Myocyte (in vitro differentiated cells): ENCODE data around the gene DSG3. TPM values are rescaled to one million over a fixed set of nuclear protein-coding genes. Genes with fewer than 3 reads are reported as not detected.

ENCODE experiments used
- DNase-seq: peaks from one replicate; pipeline ENCODE4 v3.0.0-alpha.2; 2012; ENCODE audit warnings: low read depth
- total RNA-seq: library from RNA; depleted of rRNA; stranded (reverse); fragments of >200 nt; gene quantifications from 2 replicates; pipeline ENCODE4 v1.2.3, GENCODE V29; 2014

The DSG3 gene
- total RNA-seq, 1 donor from 2014 or later: not detected

DNA sequence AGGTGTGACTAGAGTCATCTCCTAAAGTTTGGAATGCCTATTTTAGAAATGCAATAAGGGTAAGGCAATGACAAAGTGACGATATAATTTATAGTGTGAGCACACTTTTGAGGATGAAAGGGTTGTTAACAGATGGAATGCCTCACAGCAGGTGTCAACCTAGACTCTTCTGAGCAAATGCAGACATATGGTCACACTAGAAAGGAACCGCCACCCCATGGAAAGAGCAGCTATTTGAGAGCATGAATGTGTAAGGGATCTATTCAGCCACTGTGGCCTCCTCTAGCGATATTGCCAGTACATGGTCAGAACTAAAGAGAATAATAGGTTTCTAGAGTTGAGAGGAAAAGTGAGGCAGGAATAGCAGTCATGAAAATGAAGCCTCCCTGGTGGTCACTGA is 68.9 kb downstream of the DSG3 start:
- no peak for DNase-seq

DNA sequence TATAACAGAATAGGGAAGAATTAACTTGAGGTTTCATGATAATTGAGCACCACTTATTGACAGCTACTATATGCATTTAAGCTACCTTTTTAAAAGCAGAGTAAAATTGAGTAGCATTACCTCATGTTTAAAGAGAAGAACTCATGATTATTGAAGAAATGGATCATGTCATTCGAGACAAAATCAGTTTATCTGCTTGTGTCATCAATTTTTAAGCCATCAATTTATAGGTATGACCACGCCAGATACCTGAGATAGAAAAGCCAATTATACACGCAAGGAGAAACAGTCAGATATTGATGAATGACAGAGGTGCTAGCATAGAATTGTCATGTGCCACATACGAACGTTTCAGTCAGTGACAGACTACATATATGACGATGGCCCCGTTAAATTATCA is 78.8 kb downstream of the DSG3 start:
- DNase-seq: no peak

Other genes starting within 250 kb of the DSG3 start
- not detected in 2 replicates for gene DSG1, start 129.6 kb upstream of the DSG3 start, total RNA-seq
- not detected in 2 replicates for gene DSG4, start 71.0 kb upstream of the DSG3 start, total RNA-seq
- gene DSG2, start 50.4 kb downstream of the DSG3 start, total RNA-seq: not detected in 2 replicates
- not detected in 2 replicates for gene TTR, start 144.1 kb downstream of the DSG3 start, total RNA-seq
- not detected in 2 replicates for gene B4GALT6, start 236.8 kb downstream of the DSG3 start, total RNA-seq